Measurements from ENCODE around the gene CAPRIN1. TPM values are rescaled to one million over a fixed set of nuclear protein-coding genes. Genes with fewer than 3 reads are reported as not detected.

CAPRIN1 gene
- total RNA-seq, 1 experiment from 2014 or later: 224 TPM

GRCh38 chr11:34004236-34004635 lies 47.3 kb upstream of the CAPRIN1 start:
- no peak overlapping the region for H3K9ac ChIP-seq (ENCODE audit: low read length)
- no peak overlapping the region for H3K4me2 ChIP-seq (ENCODE audit: low read length)
- BruUV-seq (replicated peaks): no TSS peak
- H3F3A ChIP-seq (ENCODE audit: low read length, unreplicated experiment): no peaks in the 10 kb centered on the region
- H3K9me2 ChIP-seq (replicated peaks; ENCODE audit: low read length): no peaks in the 10 kb centered on the region
- intact Hi-C loops (cut with micrococcal nuclease): no loop called here
- H2AFZ ChIP-seq (ENCODE audit: low read length): no peak overlapping the region
- H3K4me1 ChIP-seq (ENCODE audit: insufficient read depth, low read length): peaks cover 6% of the 10 kb centered on the region
- no peaks in the 10 kb centered on the region for H3K27me3 ChIP-seq (ENCODE audit: low read length)
- ATAC-seq (no peak), DNase-seq (no peak)
- no peak overlapping the region for H3K27ac ChIP-seq (ENCODE audit: low read length)
- POLR2A ChIA-PET (ENCODE audit: unreplicated experiment): no interaction called here
- no peaks in the 10 kb centered on the region for H3K9me3 ChIP-seq (ENCODE audit: low read length)
- no peaks in the 10 kb centered on the region for H3K79me2 ChIP-seq (ENCODE audit: low read length)
- TF ChIP-seq EZH2phosphoT487 (IDR thresholded peaks at IDR 0.05; ENCODE audit: borderline replicate concordance, low read length) (no peak), EZH2 (IDR thresholded peaks at IDR 0.05; ENCODE audit: low read length, unreplicated experiment) (no peak), CTCF (conservative IDR thresholded peaks at IDR 0.05; ENCODE audit: low read depth, low read length) (no peak)
- CTCF ChIA-PET: no interaction called here
- H3K36me3 ChIP-seq (ENCODE audit: low read depth, low read length): no peaks in the 10 kb centered on the region
- H3K4me3 ChIP-seq (ENCODE audit: low read length): no peak overlapping the region
- H4K20me1 ChIP-seq (ENCODE audit: low read length): no peaks in the 10 kb centered on the region

- peaks cover 6% of the 10 kb centered on the region for H3K4me1 ChIP-seq (ENCODE audit: insufficient read depth, low read length)
- H3F3A ChIP-seq (ENCODE audit: low read length, unreplicated experiment): no peaks in the 10 kb centered on the region
- H2AFZ ChIP-seq (ENCODE audit: low read length): no peak overlapping the region
- POLR2A ChIA-PET (ENCODE audit: unreplicated experiment): no interaction called here
- no peak overlapping the region for H3K4me2 ChIP-seq (ENCODE audit: low read length)
- H4K20me1 ChIP-seq (ENCODE audit: low read length): no peaks in the 10 kb centered on the region
- H3K36me3 ChIP-seq (ENCODE audit: low read depth, low read length): no peaks in the 10 kb centered on the region
- CTCF ChIA-PET: interaction anchor here (0.7 kb wide), 1 partner anchor 46 kb away, joined by 3 read pairs; no protein-coding TSS in a partner anchor
- no TSS peak for BruUV-seq (replicated peaks)
- ATAC-seq: no peak
- no peaks in the 10 kb centered on the region for H3K9me3 ChIP-seq (ENCODE audit: low read length)
- H3K27me3 ChIP-seq (ENCODE audit: low read length): no peaks in the 10 kb centered on the region
- H3K27ac ChIP-seq (ENCODE audit: low read length): no peak overlapping the region
- no peak for DNase-seq
- no peaks in the 10 kb centered on the region for H3K79me2 ChIP-seq (ENCODE audit: low read length)
- no peak overlapping the region for H3K9ac ChIP-seq (ENCODE audit: low read length)
- no peak overlapping the region for H3K4me3 ChIP-seq (ENCODE audit: low read length)
- intact Hi-C loops (cut with micrococcal nuclease): no loop called here
- TF ChIP-seq EZH2 (IDR thresholded peaks at IDR 0.05; ENCODE audit: low read length, unreplicated experiment) (no peak), CTCF (conservative IDR thresholded peaks at IDR 0.05; ENCODE audit: low read depth, low read length) (no peak), EZH2phosphoT487 (IDR thresholded peaks at IDR 0.05; ENCODE audit: borderline replicate concordance, low read length) (no peak)
- no peaks in the 10 kb centered on the region for H3K9me2 ChIP-seq (replicated peaks; ENCODE audit: low read length)
Measured at GRCh38 chr11:34006876-34007275, 44.7 kb upstream of the CAPRIN1 start.

GRCh38 chr11:34012734-34013133 lies 38.8 kb upstream of the CAPRIN1 start:
- intact Hi-C loops (cut with micrococcal nuclease): no loop called here
- Histone ChIP-seq H3K4me1 (ENCODE audit: insufficient read depth, low read length) (no peaks in the 10 kb centered on the region), H4K20me1 (ENCODE audit: low read length) (no peaks in the 10 kb centered on the region), H3K27me3 (ENCODE audit: low read length) (no peaks in the 10 kb centered on the region), H3K27ac (ENCODE audit: low read length) (no peak overlapping the region), H2AFZ (ENCODE audit: low read length) (no peak overlapping the region), H3K4me3 (ENCODE audit: low read length) (no peak overlapping the region), H3K36me3 (ENCODE audit: low read depth, low read length) (no peaks in the 10 kb centered on the region), H3K4me2 (ENCODE audit: low read length) (no peak overlapping the region), H3K79me2 (ENCODE audit: low read length) (no peaks in the 10 kb centered on the region), H3K9me3 (ENCODE audit: low read length) (no peaks in the 10 kb centered on the region), H3K9me2 (replicated peaks; ENCODE audit: low read length) (no peaks in the 10 kb centered on the region), H3K9ac (ENCODE audit: low read length) (no peak overlapping the region), H3F3A (ENCODE audit: low read length, unreplicated experiment) (no peaks in the 10 kb centered on the region)
- no peak for TF ChIP-seq EZH2phosphoT487 (IDR thresholded peaks at IDR 0.05; ENCODE audit: borderline replicate concordance, low read length)
- TF ChIP-seq CTCF (conservative IDR thresholded peaks at IDR 0.05; ENCODE audit: low read depth, low read length): no peak
- TF ChIP-seq EZH2 (IDR thresholded peaks at IDR 0.05; ENCODE audit: low read length, unreplicated experiment): no peak
- BruUV-seq (replicated peaks): no TSS peak
- ChIA-PET CTCF (no interaction called here), POLR2A (ENCODE audit: unreplicated experiment) (no interaction called here)
- DNase-seq (no peak), ATAC-seq (no peak)
